ENCODE data around the gene GNG2.

The GNG2 gene

GRCh38 chr14:51908086-51908485 is 47.7 kb downstream of the GNG2 start:
- no peak for TF ChIP-seq CTCF (IDR thresholded peaks at IDR 0.05; ENCODE audit: low read depth, low read length)
- no peak overlapping the region for H3K4me3 ChIP-seq (ENCODE audit: low read depth, low read length)

- H3K4me3 ChIP-seq (ENCODE audit: low read depth, low read length): no peak overlapping the region
- no peak for TF ChIP-seq CTCF (IDR thresholded peaks at IDR 0.05; ENCODE audit: low read depth, low read length)
Measured at GRCh38 chr14:51912112-51912786, 51.8 kb downstream of the GNG2 start.

GRCh38 chr14:51914310-51914709 is 53.9 kb downstream of the GNG2 start:
- no peak for TF ChIP-seq CTCF (IDR thresholded peaks at IDR 0.05; ENCODE audit: low read depth, low read length)
- H3K4me3 ChIP-seq (ENCODE audit: low read depth, low read length): no peak overlapping the region

GRCh38 chr14:51917193-51917592 is 56.8 kb downstream of the GNG2 start:
- TF ChIP-seq CTCF (IDR thresholded peaks at IDR 0.05; ENCODE audit: low read depth, low read length): no peak
- no peak overlapping the region for H3K4me3 ChIP-seq (ENCODE audit: low read depth, low read length)

- TF ChIP-seq CTCF (IDR thresholded peaks at IDR 0.05; ENCODE audit: low read depth, low read length): no peak
- H3K4me3 ChIP-seq (ENCODE audit: low read depth, low read length): no peak overlapping the region
Measured at GRCh38 chr14:51921026-51921425, 60.6 kb downstream of the GNG2 start.

GRCh38 chr14:51922624-51923023 is 62.2 kb downstream of the GNG2 start:
- H3K4me3 ChIP-seq (ENCODE audit: low read depth, low read length): no peak overlapping the region; the same call in 1 of the 2 replicates
- no peak for TF ChIP-seq CTCF (IDR thresholded peaks at IDR 0.05; ENCODE audit: low read depth, low read length)

GRCh38 chr14:51924600-51924999 is 64.2 kb downstream of the GNG2 start:
- no peak overlapping the region for H3K4me3 ChIP-seq (ENCODE audit: low read depth, low read length)
- TF ChIP-seq CTCF (IDR thresholded peaks at IDR 0.05; ENCODE audit: low read depth, low read length): no peak

All from WI38 (cell line).